Subcutaneous abdominal adipose tissue (tissue), 5 donors: ENCODE data around the gene KATNAL2.
A peak's percentile ranks its signal among the peaks of the same experiment; 100 is the strongest.

Experiments used
- H3K27ac ChIP-seq: one replicate; pipeline ENCODE4 v1.7.0; 2013; ENCODE audit warnings: low read depth, mild to moderate bottlenecking, inconsistent platforms, low read length, moderate library complexity
- H3K27me3 ChIP-seq, 5 donors: one replicate each; pipeline ENCODE4 v1.7.0; 2013; ENCODE audit warnings: low read length in 5 of 5, inconsistent platforms in 1 of 5; ENCODE audit not compliant: control insufficient read depth in 5 of 5, insufficient read depth in 4 of 5
- H3K36me3 ChIP-seq, 5 donors: one replicate each; pipeline ENCODE4 v1.7.0; 2013; ENCODE audit warnings: low read length in 5 of 5; ENCODE audit not compliant: control insufficient read depth in 5 of 5, insufficient read depth in 5 of 5
- H3K4me1 ChIP-seq, 5 donors: one replicate each; pipeline ENCODE4 v1.7.0; 2013; ENCODE audit warnings: low read length in 5 of 5, mild to moderate bottlenecking in 3 of 5, moderate library complexity in 1 of 5; ENCODE audit not compliant: control insufficient read depth in 5 of 5, insufficient read depth in 5 of 5
- H3K4me3 ChIP-seq, 5 donors: one replicate each; pipeline ENCODE4 v1.7.0; 2013; ENCODE audit warnings: low read length in 5 of 5, low read depth in 1 of 5
- H3K9ac ChIP-seq, 5 donors: one replicate each; pipeline ENCODE4 v1.7.0; 2013; ENCODE audit warnings: low read length in 5 of 5, mild to moderate bottlenecking in 4 of 5, moderate library complexity in 3 of 5
- H3K9me3 ChIP-seq, 5 donors: one replicate each; pipeline ENCODE4 v1.7.0; 2013; ENCODE audit warnings: low read length in 5 of 5; ENCODE audit not compliant: control insufficient read depth in 5 of 5
- donor health status: healthy.
- donor health status: healthy.
- donor health status: healthy.
- donor health status: healthy.
- donor health status: healthy.

Gene KATNAL2

GRCh38 chr18:46894124-46894523, 23.3 kb upstream of the KATNAL2 start:
- Histone ChIP-seq H3K9ac (no peak overlapping the region), H3K4me3 (no peak overlapping the region), H3K27ac (no peak overlapping the region), H3K4me1 (peaks cover 0 to 3% (median 0%) of the 10 kb centered on the region in 5 donors), H3K9me3 (peaks cover 0 to 5% (median 5%) of the 10 kb centered on the region in 5 donors), H3K36me3 (peaks cover 7 to 16% (median 14%) of the 10 kb centered on the region in 5 donors), H3K27me3 (no peaks in the 10 kb centered on the region)

DNA sequence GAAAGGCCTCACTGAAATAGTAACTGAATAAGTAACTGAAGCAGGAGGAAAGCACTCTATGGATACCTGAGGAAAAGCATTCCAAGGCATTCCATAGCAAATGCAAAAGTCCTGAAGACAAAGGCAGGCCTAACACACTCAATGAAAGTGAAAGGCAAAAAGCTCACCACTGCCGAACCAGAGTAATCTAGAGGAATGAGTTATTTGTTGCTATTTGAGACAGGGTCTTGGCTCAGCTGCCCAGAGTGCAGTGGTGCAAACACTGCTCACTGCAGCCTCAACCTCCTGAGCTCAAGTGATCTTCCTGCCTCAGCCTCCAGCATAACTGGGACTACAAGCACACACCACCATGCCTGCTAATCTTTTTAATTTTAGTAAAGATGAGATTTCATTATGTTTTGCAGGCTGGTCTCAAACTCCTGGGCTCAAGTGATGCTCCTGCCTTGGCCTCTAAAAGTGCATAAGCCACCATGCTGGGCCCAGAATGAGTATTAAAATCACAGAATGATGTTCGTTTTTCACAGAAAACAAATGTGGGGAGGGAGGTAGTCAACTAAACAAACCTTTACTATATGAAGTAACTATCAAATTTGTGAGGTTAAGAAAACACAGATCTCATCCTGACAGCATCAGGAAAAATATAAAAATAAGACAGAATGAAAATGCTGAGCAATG, 18.0 kb upstream of the KATNAL2 start:
- H3K36me3 ChIP-seq = no peaks in the 10 kb centered on the region
- no peak overlapping the region for H3K4me3 ChIP-seq
- H3K4me1 ChIP-seq = no peaks in the 10 kb centered on the region
- H3K9ac ChIP-seq = no peak overlapping the region
- no peak overlapping the region for H3K27ac ChIP-seq
- no peaks in the 10 kb centered on the region for H3K27me3 ChIP-seq
- H3K9me3 ChIP-seq = no peaks in the 10 kb centered on the region

GRCh38 chr18:46903406-46903805, 14.0 kb upstream of the KATNAL2 start:
- H3K9ac ChIP-seq = no peak overlapping the region
- H3K4me3 ChIP-seq = no peak overlapping the region
- H3K27me3 ChIP-seq = no peaks in the 10 kb centered on the region
- no peaks in the 10 kb centered on the region for H3K4me1 ChIP-seq
- peaks cover 0 to 3% (median 0%) of the 10 kb centered on the region in 5 donors for H3K9me3 ChIP-seq
- H3K27ac ChIP-seq = no peak overlapping the region
- no peaks in the 10 kb centered on the region for H3K36me3 ChIP-seq

DNA sequence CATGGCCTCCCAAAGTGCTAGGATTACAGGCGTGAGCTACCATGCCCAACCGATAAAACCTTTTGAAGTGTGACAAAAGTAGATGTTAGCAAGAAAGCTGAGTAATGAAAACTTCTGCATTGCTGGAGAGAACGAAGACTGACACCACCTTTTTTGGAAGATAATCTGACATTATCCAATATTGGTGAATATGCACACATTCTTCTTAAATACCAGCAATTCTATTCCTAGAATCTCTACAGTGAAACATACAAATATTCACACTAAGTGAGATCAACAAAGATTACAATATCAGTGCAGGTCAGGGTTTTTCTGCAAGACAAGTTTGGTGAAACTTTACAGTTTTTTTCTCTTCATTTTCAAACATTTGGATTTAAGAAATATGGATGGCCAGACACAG, 7.9 kb upstream of the KATNAL2 start:
- Histone ChIP-seq H3K27me3 (no peaks in the 10 kb centered on the region), H3K36me3 (no peaks in the 10 kb centered on the region), H3K27ac (no peak overlapping the region), H3K9me3 (peaks cover 0 to 3% (median 0%) of the 10 kb centered on the region in 5 donors), H3K4me3 (no peak overlapping the region), H3K9ac (no peak overlapping the region), H3K4me1 (no peaks in the 10 kb centered on the region)

DNA sequence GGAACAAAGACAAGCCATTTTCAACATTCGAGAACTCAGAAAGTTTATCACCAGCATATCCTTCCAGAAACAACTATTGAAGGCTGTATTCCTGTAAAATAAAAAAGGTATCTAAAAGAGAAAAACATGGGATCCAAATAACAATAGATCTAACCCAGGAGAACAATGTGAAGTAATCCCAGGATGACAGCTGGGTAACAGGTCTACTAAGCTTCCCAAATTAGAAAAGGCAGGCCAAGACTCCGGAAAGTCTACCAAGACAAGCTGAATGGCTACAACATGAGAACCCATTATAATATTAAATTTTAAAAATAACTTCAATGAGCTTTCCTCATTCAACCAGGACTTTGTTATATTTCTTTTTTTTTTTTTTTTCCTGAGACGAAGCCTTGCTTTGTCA, 6.5 kb upstream of the KATNAL2 start:
- Histone ChIP-seq H3K4me3 (no peak overlapping the region), H3K9ac (no peak overlapping the region), H3K36me3 (no peaks in the 10 kb centered on the region), H3K9me3 (no peaks in the 10 kb centered on the region), H3K27me3 (no peaks in the 10 kb centered on the region), H3K27ac (no peak overlapping the region), H3K4me1 (peaks cover 0 to 8% (median 6%) of the 10 kb centered on the region in 5 donors)

- Histone ChIP-seq H3K4me1 (peaks cover 0 to 29% (median 26%) of the 10 kb centered on the region in 5 donors), H3K27ac (peak overlapping the region; percentile 68), H3K9me3 (no peaks in the 10 kb centered on the region), H3K9ac (peak overlapping the region; percentile 9 to 92 (median 82)), H3K4me3 (peak overlapping the region; percentile 77 to 95 (median 89)), H3K36me3 (no peaks in the 10 kb centered on the region), H3K27me3 (no peaks in the 10 kb centered on the region)
These were observed 1.4 kb upstream of the KATNAL2 start for GRCh38 chr18:46915800-46916550.

- Histone ChIP-seq H3K4me1 (peaks cover 0 to 29% (median 26%) of the 10 kb centered on the region in 5 donors), H3K9me3 (no peaks in the 10 kb centered on the region), H3K9ac (peak overlapping the region; percentile 82 to 92 (median 87)), H3K27me3 (no peaks in the 10 kb centered on the region), H3K36me3 (no peaks in the 10 kb centered on the region), H3K27ac (peak overlapping the region; percentile 68), H3K4me3 (peak overlapping the region; percentile 77 to 95 (median 89))
These were observed 773 bp upstream of the KATNAL2 start for GRCh38 chr18:46916551-46917107.

DNA sequence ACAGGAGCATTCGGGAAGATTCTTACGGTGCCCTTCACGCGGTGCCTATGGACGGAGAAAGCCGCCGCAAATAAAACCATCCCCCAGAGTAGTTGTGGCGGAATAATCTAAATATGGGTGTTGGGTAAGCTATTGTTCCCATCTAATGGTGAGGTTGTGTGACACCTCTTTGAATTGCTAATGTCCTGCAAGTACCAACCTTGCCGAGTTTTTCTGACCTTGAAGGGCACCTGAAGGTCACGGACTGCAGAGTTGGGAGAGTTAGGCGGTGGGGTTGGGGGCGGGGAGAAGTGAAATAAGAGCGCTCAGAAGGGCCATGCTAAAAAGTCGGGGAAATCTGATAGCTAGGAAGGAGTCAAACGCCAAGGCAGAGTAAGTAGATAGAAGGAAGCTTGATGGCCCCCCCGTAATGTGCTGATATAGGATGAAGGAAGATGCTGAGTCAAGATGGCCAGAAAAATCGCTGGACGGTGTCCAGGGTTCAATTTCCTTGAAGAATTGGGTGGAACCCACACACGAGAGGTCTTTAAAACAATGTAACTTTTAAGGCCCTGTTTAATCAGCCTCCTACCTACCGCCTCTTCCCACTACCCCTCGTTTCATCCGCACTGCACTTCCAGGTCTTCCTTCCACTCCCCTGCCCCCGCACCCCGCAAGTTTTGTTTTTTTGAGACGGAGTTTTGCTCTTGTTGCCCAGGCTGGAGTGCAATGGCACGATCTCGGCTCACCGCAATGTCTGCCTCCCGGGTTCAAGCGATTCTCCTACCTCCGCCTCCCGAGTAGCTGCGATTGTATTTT, 600 bp downstream of the KATNAL2 start:
- peak overlapping the region; percentile 21 to 87 (median 82) for H3K9ac ChIP-seq
- no peaks in the 10 kb centered on the region for H3K9me3 ChIP-seq
- H3K27me3 ChIP-seq = no peaks in the 10 kb centered on the region
- H3K36me3 ChIP-seq = no peaks in the 10 kb centered on the region
- peaks cover 0 to 29% (median 26%) of the 10 kb centered on the region in 5 donors for H3K4me1 ChIP-seq
- H3K27ac ChIP-seq = peak overlapping the region; percentile 68
- H3K4me3 ChIP-seq = peak overlapping the region; percentile 77 to 91 (median 89)

GRCh38 chr18:46920067-46920466, 2.7 kb downstream of the KATNAL2 start:
- H3K9me3 ChIP-seq = no peaks in the 10 kb centered on the region
- H3K36me3 ChIP-seq = no peaks in the 10 kb centered on the region
- no peaks in the 10 kb centered on the region for H3K27me3 ChIP-seq
- H3K4me1 ChIP-seq = peaks cover 0 to 29% (median 24%) of the 10 kb centered on the region in 5 donors
- H3K27ac ChIP-seq = no peak overlapping the region
- no peak overlapping the region for H3K9ac ChIP-seq
- H3K4me3 ChIP-seq = no peak overlapping the region
